SIG-M5 treated with dmso at 0.1 percent for 504 hours (cell line): Measurements from ENCODE around the gene RALGPS2.

Source experiments
- DNase-seq: peaks from one replicate; lab custom pipeline; 2025; ENCODE audit not compliant: unreplicated experiment; lab: John Stamatoyannopoulos, UW

The RALGPS2 gene

GRCh38 chr1:178916448-178917174 lies 191.6 kb downstream of the RALGPS2 start:
- DNase-seq: no peak

GRCh38 chr1:178918308-178918707 lies 193.3 kb downstream of the RALGPS2 start:
- DNase-seq: no peak

GRCh38 chr1:178918955-178919354 lies 193.9 kb downstream of the RALGPS2 start:
- no peak for DNase-seq

GRCh38 chr1:178919581-178919980 lies 194.5 kb downstream of the RALGPS2 start:
- no peak for DNase-seq

- no peak for DNase-seq
These were observed 196.5 kb downstream of the RALGPS2 start for GRCh38 chr1:178921499-178921898.

GRCh38 chr1:178923512-178923911 lies 198.5 kb downstream of the RALGPS2 start:
- DNase-seq: no peak

GRCh38 chr1:178926046-178926445 lies 201.0 kb downstream of the RALGPS2 start:
- DNase-seq: no peak

- DNase-seq: no peak
These were observed 202.0 kb downstream of the RALGPS2 start for GRCh38 chr1:178927003-178927402.

- DNase-seq: no peak
These were observed 203.0 kb downstream of the RALGPS2 start for GRCh38 chr1:178928041-178928440.

GRCh38 chr1:178928976-178929375 lies 203.9 kb downstream of the RALGPS2 start:
- DNase-seq: no peak

GRCh38 chr1:178931858-178932551 lies 207.0 kb downstream of the RALGPS2 start:
- peak; percentile 63 for DNase-seq

- DNase-seq: no peak
These were observed 207.5 kb downstream of the RALGPS2 start for GRCh38 chr1:178932552-178932906.

- no peak for DNase-seq
These were observed 208.1 kb downstream of the RALGPS2 start for GRCh38 chr1:178933105-178933561.

- DNase-seq: peak; percentile 88
These were observed 208.9 kb downstream of the RALGPS2 start for GRCh38 chr1:178933709-178934490.

- peak; percentile 99 for DNase-seq
These were observed 209.5 kb downstream of the RALGPS2 start for GRCh38 chr1:178934546-178934945.

GRCh38 chr1:178935610-178936009 lies 210.6 kb downstream of the RALGPS2 start:
- DNase-seq: no peak

GRCh38 chr1:178937695-178938094 lies 212.7 kb downstream of the RALGPS2 start:
- no peak for DNase-seq

GRCh38 chr1:178938101-178938958 lies 213.3 kb downstream of the RALGPS2 start:
- DNase-seq: no peak

- DNase-seq: no peak
These were observed 213.9 kb downstream of the RALGPS2 start for GRCh38 chr1:178938959-178939317.

- no peak for DNase-seq
These were observed 214.5 kb downstream of the RALGPS2 start for GRCh38 chr1:178939338-178940067.
